HG03064 (cell line): ENCODE data around the gene STAG1.
A peak's percentile ranks its signal among the peaks of the same experiment; 100 is the strongest.
"Not testable (repeated sequence)": the region's sequence is repeated elsewhere in the genome, so short reads cannot be mapped to it uniquely, and the experiment has no call there.

Experiments
- ATAC-seq: cut with Tn5 transposase; IDR thresholded peaks from one replicate; pipeline ENCODE4 v1.9.1; 2021; ENCODE audit warnings: low read depth; ENCODE audit not compliant: unreplicated experiment

The STAG1 gene

GRCh38 chr3:136437043-136437442 is 315.1 kb downstream of the STAG1 start:
- no peak for ATAC-seq

- no peak for ATAC-seq
These were observed 317.7 kb downstream of the STAG1 start for GRCh38 chr3:136434429-136434828.

GRCh38 chr3:136432685-136433084 is 319.5 kb downstream of the STAG1 start:
- ATAC-seq: no peak

- ATAC-seq: no peak
These were observed 324.0 kb downstream of the STAG1 start for GRCh38 chr3:136428167-136428566.

GRCh38 chr3:136427236-136427635 is 324.9 kb downstream of the STAG1 start:
- ATAC-seq: no peak

GRCh38 chr3:136414476-136414875 is 337.7 kb downstream of the STAG1 start:
- no peak for ATAC-seq

- ATAC-seq: no peak
These were observed 339.9 kb downstream of the STAG1 start for GRCh38 chr3:136412307-136412706.

- ATAC-seq: no peak
These were observed 342.6 kb downstream of the STAG1 start for GRCh38 chr3:136409549-136409948.

GRCh38 chr3:136404056-136404455 is 348.1 kb downstream of the STAG1 start:
- ATAC-seq: no peak

- no peak for ATAC-seq
These were observed 355.3 kb downstream of the STAG1 start for GRCh38 chr3:136396916-136397315.

- no peak for ATAC-seq
These were observed 361.6 kb downstream of the STAG1 start for GRCh38 chr3:136390574-136390973.

GRCh38 chr3:136387031-136387430 is 365.1 kb downstream of the STAG1 start:
- ATAC-seq: no peak

- ATAC-seq: peak; percentile 84
These were observed 366.7 kb downstream of the STAG1 start for GRCh38 chr3:136385457-136385856.

GRCh38 chr3:136381051-136381450 is 371.1 kb downstream of the STAG1 start:
- no peak for ATAC-seq

GRCh38 chr3:136380530-136380929 is 371.6 kb downstream of the STAG1 start:
- no peak for ATAC-seq

GRCh38 chr3:136378011-136378410 is 374.2 kb downstream of the STAG1 start:
- ATAC-seq: no peak

GRCh38 chr3:136377508-136377907 is 374.7 kb downstream of the STAG1 start:
- no peak for ATAC-seq

GRCh38 chr3:136375800-136376199 is 376.4 kb downstream of the STAG1 start:
- ATAC-seq: not testable (repeated sequence)

- ATAC-seq: no peak
These were observed 385.9 kb downstream of the STAG1 start for GRCh38 chr3:136366289-136366688.

GRCh38 chr3:136353461-136353860 is 398.7 kb downstream of the STAG1 start:
- no peak for ATAC-seq

GRCh38 chr3:136351905-136352304 is 400.3 kb downstream of the STAG1 start:
- no peak for ATAC-seq

- no peak for ATAC-seq
These were observed 400.8 kb downstream of the STAG1 start for GRCh38 chr3:136351351-136351750.

GRCh38 chr3:136350557-136350956 is 401.6 kb downstream of the STAG1 start:
- no peak for ATAC-seq
